Measurements from ENCODE around the gene DMD. TPM values are rescaled to one million over a fixed set of nuclear protein-coding genes. Genes with fewer than 3 reads are reported as not detected.

Gene DMD
- total and polyA plus RNA-seq, 2 experiments from 2014 or later, result 1.5 to 2.0 TPM

- Histone ChIP-seq H3K27ac (no peak overlapping the region), H3F3A (ENCODE audit: insufficient read depth) (peaks cover 5% of the 10 kb centered on the region; the same call in 1 of the 2 replicates), H3K79me2 (ENCODE audit: insufficient read depth) (no peaks in the 10 kb centered on the region), H3K4me3 (no peak overlapping the region), H3K9ac (no peak overlapping the region), H3K36me3 (ENCODE audit: low read depth) (no peaks in the 10 kb centered on the region), H3K4me1 (ENCODE audit: insufficient read depth) (peaks cover 23% of the 10 kb centered on the region), H2AFZ (no peak overlapping the region), H3K9me2 (ENCODE audit: insufficient read depth) (no peaks in the 10 kb centered on the region), H4K20me1 (ENCODE audit: insufficient read depth) (no peaks in the 10 kb centered on the region), H3K9me3 (ENCODE audit: low read depth) (no peaks in the 10 kb centered on the region), H3K27me3 (replicated peaks; ENCODE audit: insufficient read depth) (no peaks in the 10 kb centered on the region), H3K4me2 (ENCODE audit: unreplicated experiment) (no peak overlapping the region)
- no peak for DNase-seq
- TF ChIP-seq EZH2phosphoT487 (IDR thresholded peaks at IDR 0.05; ENCODE audit: insufficient read depth, low read depth) (no peak), EZH2 (IDR thresholded peaks at IDR 0.05; ENCODE audit: insufficient read depth, poor library complexity, severe bottlenecking) (no peak)
- WGBS, 2 experiments (ENCODE audit: low coverage in 1 of 2, low lambda C conversion rate in 2 of 2, missing lambda C conversion rate in 2 of 2), result 50 to 53% methylated on average over 3 to 6 of the region's 6 CpGs
- in situ Hi-C loops (cut with MboI), result loop anchor here (25.0 kb wide), 1 partner anchor 443 kb away; no protein-coding TSS in a partner anchor
These were observed 1992.2 kb downstream of the DMD start for GRCh38 chrX:31219174-31219573.

GRCh38 chrX:31217084-31217483 lies 1994.3 kb downstream of the DMD start:
- Histone ChIP-seq H3K36me3 (ENCODE audit: low read depth) (no peaks in the 10 kb centered on the region), H3K27ac (no peak overlapping the region), H3K79me2 (ENCODE audit: insufficient read depth) (no peaks in the 10 kb centered on the region), H4K20me1 (ENCODE audit: insufficient read depth) (no peaks in the 10 kb centered on the region), H3K4me2 (ENCODE audit: unreplicated experiment) (no peak overlapping the region), H3K9me3 (ENCODE audit: low read depth) (no peaks in the 10 kb centered on the region), H3K4me3 (no peak overlapping the region), H2AFZ (no peak overlapping the region), H3K9me2 (ENCODE audit: insufficient read depth) (no peaks in the 10 kb centered on the region), H3K9ac (no peak overlapping the region), H3K27me3 (replicated peaks; ENCODE audit: insufficient read depth) (no peaks in the 10 kb centered on the region), H3F3A (ENCODE audit: insufficient read depth) (peaks cover 5% of the 10 kb centered on the region; the same call in 1 of the 2 replicates), H3K4me1 (ENCODE audit: insufficient read depth) (peaks cover 8% of the 10 kb centered on the region; the same call in 1 of the 2 replicates)
- in situ Hi-C loops (cut with MboI), result loop anchor here (25.0 kb wide), 1 partner anchor 445 kb away; no protein-coding TSS in a partner anchor
- DNase-seq, result no peak
- no peak for TF ChIP-seq EZH2phosphoT487 (IDR thresholded peaks at IDR 0.05; ENCODE audit: insufficient read depth, low read depth)
- TF ChIP-seq EZH2 (IDR thresholded peaks at IDR 0.05; ENCODE audit: insufficient read depth, poor library complexity, severe bottlenecking), result no peak
- 17 to 35% methylated on average over 2 of the region's 2 CpGs for WGBS, 2 experiments (ENCODE audit: low coverage in 1 of 2, low lambda C conversion rate in 2 of 2, missing lambda C conversion rate in 2 of 2)

GRCh38 chrX:31215277-31215815 lies 1996.0 kb downstream of the DMD start:
- TF ChIP-seq EZH2phosphoT487 (IDR thresholded peaks at IDR 0.05; ENCODE audit: insufficient read depth, low read depth), result no peak
- TF ChIP-seq EZH2 (IDR thresholded peaks at IDR 0.05; ENCODE audit: insufficient read depth, poor library complexity, severe bottlenecking), result no peak
- H3K4me2 ChIP-seq (ENCODE audit: unreplicated experiment), result no peak overlapping the region
- H4K20me1 ChIP-seq (ENCODE audit: insufficient read depth), result no peaks in the 10 kb centered on the region
- H3K27ac ChIP-seq, result no peak overlapping the region
- H3K9ac ChIP-seq, result no peak overlapping the region
- no peaks in the 10 kb centered on the region for H3K9me3 ChIP-seq (ENCODE audit: low read depth)
- no peaks in the 10 kb centered on the region for H3K36me3 ChIP-seq (ENCODE audit: low read depth)
- H3K9me2 ChIP-seq (ENCODE audit: insufficient read depth), result no peaks in the 10 kb centered on the region
- in situ Hi-C loops (cut with MboI), result loop anchor here (25.0 kb wide), 1 partner anchor 447 kb away; no protein-coding TSS in a partner anchor
- H3K79me2 ChIP-seq (ENCODE audit: insufficient read depth), result no peaks in the 10 kb centered on the region
- no peak overlapping the region for H2AFZ ChIP-seq
- 93 to 96% methylated on average over 7 of the region's 7 CpGs for WGBS, 2 experiments (ENCODE audit: low coverage in 1 of 2, low lambda C conversion rate in 2 of 2, missing lambda C conversion rate in 2 of 2)
- H3K27me3 ChIP-seq (replicated peaks; ENCODE audit: insufficient read depth), result no peaks in the 10 kb centered on the region
- no peak overlapping the region for H3K4me3 ChIP-seq
- H3F3A ChIP-seq (ENCODE audit: insufficient read depth), result no peaks in the 10 kb centered on the region
- no peak for DNase-seq
- no peaks in the 10 kb centered on the region for H3K4me1 ChIP-seq (ENCODE audit: insufficient read depth)

- Histone ChIP-seq H4K20me1 (ENCODE audit: insufficient read depth) (no peaks in the 10 kb centered on the region), H3K4me2 (ENCODE audit: unreplicated experiment) (no peak overlapping the region), H3K9me3 (ENCODE audit: low read depth) (no peaks in the 10 kb centered on the region), H3K27me3 (replicated peaks; ENCODE audit: insufficient read depth) (no peaks in the 10 kb centered on the region), H3K27ac (no peak overlapping the region), H2AFZ (no peak overlapping the region), H3F3A (ENCODE audit: insufficient read depth) (no peaks in the 10 kb centered on the region), H3K4me1 (ENCODE audit: insufficient read depth) (no peaks in the 10 kb centered on the region), H3K9me2 (ENCODE audit: insufficient read depth) (no peaks in the 10 kb centered on the region), H3K9ac (no peak overlapping the region), H3K4me3 (no peak overlapping the region), H3K79me2 (ENCODE audit: insufficient read depth) (no peaks in the 10 kb centered on the region), H3K36me3 (ENCODE audit: low read depth) (no peaks in the 10 kb centered on the region)
- in situ Hi-C loops (cut with MboI), result loop anchor here (25.0 kb wide), 1 partner anchor 448 kb away; no protein-coding TSS in a partner anchor
- DNase-seq, result peak; percentile 40
- TF ChIP-seq EZH2 (IDR thresholded peaks at IDR 0.05; ENCODE audit: insufficient read depth, poor library complexity, severe bottlenecking) (no peak), EZH2phosphoT487 (IDR thresholded peaks at IDR 0.05; ENCODE audit: insufficient read depth, low read depth) (no peak)
These were observed 1997.4 kb downstream of the DMD start for GRCh38 chrX:31213941-31214340.

Measured in GM23248 (cell line).